ENCODE data around the gene GNMT.
A peak's percentile ranks its signal among the peaks of the same experiment; 100 is the strongest.
"Not testable (repeated sequence)": the region's sequence is repeated elsewhere in the genome, so short reads cannot be mapped to it uniquely, and the experiment has no call there.

Gene GNMT

DNA sequence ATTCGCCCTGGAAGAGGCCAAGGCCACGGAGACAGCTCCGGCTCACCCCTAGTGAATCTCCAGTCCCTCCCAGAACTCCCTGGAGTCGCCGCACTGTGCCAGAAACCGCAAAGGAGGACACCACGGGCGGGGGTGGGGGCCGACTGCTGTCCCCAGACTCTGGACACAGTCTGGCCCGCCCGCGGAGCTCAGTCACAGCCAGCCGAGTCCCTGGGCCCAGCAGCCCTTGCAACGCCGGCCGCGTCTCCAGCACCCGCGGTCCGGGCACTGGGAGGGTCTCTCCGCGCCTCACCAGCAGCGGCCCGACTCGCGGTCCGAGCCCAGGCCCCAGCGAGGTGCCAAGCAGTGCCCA lies 17.9 kb downstream of the GNMT start:
- DNase-seq: no peak

DNA sequence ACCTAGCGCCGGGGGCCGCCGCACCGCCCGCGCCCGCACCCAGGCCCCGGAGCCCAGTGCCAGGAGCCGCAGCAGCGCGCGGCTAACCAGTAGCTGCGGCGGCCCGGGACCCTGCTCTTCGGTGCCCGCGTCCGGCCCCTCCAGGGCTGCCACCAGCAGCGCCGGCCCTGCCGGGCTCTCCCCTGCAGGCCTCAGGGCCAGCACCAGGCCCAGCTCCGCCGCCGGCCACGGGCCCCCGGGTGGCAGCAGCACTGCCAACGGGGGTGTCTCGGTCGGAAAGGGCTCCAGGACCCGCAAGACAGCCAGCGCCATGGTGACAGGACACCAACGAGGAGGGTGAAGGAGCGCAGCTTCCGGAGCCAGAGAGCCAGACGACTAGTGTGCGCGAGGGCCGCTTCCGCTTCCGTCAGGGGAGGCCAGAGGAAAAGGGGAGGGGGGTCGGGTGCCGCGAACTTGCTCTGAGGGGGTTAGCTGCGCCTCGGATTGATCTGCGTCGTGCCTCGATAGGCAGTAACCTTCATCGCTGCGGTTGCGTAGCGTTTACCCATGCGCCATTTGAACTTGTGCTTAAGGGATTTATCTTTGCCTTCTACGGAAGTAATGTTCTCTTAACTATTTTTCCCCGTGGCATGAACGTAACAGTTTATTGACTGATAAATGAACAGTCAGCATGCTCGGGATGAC lies 18.4 kb downstream of the GNMT start, which contains the start of gene PEX6:
PEX6 (minus strand) TSS at position 343 of the 684 bp plus-strand sequence; CDS start at position 312, 31 bp downstream.
- peak; percentile 91 for DNase-seq

- no peak for DNase-seq
These were observed 19.1 kb downstream of the GNMT start for GRCh38 chr6:42979523-42980177.

DNA sequence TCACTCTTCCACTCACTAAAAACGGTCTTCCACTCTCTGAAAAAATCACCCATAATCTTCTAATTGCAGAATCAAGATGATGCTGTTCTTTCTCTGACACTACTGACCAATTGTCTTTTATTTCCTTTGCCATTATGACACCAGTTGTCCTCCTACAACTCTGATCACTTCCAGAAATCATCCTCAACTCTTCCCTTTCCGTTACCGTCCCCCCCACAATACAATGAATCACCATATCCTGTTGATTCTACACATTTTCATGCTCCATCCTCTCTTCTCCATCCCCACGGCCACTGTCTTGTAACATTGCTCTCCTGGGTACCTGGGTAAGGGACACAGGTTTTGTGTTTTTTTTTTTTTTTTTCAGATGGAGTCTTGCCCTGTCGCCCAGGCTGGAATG lies 21.3 kb downstream of the GNMT start:
- DNase-seq: no peak

GRCh38 chr6:42984001-42984923 lies 23.7 kb downstream of the GNMT start, which contains the start of gene PPP2R5D:
PPP2R5D (plus strand) TSS chr6:42984570; CDS start chr6:42984678, 108 bp downstream.
- peak; percentile 91 for DNase-seq

DNA sequence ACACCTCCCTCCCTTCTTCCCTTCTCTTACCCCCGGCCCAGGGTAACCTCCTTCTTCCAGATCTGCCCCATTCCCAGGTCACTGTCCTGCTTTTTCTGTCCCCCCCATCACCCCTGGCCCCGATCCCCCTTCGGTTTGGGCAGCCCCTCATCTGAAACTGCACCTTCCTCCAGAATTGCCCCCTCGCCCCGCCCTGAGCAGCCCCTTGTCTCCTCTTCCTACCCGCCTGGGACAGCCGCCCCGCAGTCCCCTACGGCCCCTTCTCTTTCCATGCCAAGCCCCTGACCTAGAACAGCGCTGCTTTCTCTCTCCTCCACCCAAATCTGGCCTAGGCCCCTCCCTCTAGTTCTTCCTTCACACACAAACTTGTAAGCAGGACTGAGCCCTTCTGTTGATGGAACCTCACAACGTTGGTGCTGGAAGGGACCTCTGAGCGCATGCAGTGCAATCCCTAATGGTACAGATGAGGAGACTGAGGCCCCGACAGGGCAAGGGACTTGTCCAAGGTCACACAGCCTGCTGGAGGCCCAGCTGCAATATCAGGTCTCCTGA lies 24.4 kb downstream of the GNMT start:
- peak; percentile 25 for DNase-seq

- no peak for DNase-seq
These were observed 27.2 kb downstream of the GNMT start for GRCh38 chr6:42987533-42988451.

DNA sequence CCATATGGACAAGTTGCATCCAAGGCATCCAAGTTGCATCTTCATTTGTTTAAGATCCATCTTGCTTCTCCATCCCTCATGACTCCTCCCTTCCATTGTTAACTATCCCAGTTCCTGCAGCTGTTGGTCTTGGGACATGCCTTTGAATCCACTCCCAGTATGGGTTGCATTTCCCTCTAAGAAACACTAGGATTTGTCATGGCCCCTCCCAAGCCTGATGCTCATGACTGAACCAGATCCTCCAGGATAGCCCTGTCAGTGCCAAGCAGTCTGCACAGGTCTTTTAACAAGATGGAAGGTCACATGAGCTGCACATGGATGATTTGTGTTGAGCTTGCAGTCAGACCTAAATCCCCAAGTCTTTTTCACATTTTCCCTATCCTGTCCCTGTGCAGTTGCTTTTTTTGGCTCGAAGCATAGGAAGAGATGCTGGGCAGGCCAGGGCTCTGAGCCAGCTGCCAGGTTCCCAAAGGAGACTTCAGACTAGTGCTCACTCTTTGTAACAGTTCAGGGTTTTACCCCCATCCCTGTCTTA lies 28.0 kb downstream of the GNMT start:
- DNase-seq: no peak

GRCh38 chr6:42989923-42990322 lies 29.4 kb downstream of the GNMT start:
- no peak for DNase-seq

- DNase-seq: no peak
These were observed 32.9 kb downstream of the GNMT start for GRCh38 chr6:42993445-42993844.

- no peak for DNase-seq
These were observed 36.0 kb downstream of the GNMT start for GRCh38 chr6:42996513-42996912.

GRCh38 chr6:42998205-42998604 lies 37.7 kb downstream of the GNMT start:
- not testable (repeated sequence) for DNase-seq

DNA sequence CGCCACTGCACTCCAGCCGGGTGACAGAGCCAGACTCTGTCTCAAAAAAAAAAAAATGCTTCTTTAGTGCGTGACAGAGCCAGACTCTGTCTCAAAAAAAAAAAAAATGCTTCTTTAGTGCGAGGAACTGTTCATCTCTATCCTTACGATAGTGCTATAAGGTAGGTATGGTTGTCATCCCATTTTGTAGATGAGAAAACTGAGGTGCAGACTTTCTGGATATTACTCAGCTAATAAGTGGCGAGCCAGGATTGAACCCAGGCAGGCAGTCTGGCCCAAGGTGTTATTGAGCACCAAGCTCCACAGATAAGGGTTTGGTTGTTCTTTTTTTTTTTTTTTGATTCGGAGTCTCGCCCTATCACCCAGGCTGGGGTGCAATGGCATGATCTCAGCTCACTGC lies 41.3 kb downstream of the GNMT start:
- DNase-seq: no peak

GRCh38 chr6:43005844-43006243 lies 45.3 kb downstream of the GNMT start:
- no peak for DNase-seq

- no peak for DNase-seq
These were observed 45.7 kb downstream of the GNMT start for GRCh38 chr6:43006251-43006650.

DNA sequence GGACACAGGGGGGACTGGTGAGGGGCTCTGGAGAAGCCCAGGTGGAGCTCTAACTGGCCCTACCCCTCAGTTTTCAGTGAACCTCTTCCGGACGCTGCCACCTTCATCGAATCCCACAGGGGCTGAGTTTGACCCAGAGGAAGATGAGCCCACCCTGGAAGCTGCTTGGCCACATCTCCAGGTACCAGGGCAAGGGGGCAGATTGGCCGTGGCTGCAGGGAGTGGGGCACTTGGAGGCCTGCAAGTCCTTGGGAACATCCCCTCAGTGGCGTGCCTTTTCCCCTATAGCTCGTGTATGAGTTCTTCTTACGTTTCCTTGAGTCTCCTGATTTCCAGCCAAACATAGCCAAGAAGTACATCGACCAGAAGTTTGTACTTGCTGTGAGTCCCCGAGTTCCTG lies 46.6 kb downstream of the GNMT start:
- DNase-seq: no peak

DNA sequence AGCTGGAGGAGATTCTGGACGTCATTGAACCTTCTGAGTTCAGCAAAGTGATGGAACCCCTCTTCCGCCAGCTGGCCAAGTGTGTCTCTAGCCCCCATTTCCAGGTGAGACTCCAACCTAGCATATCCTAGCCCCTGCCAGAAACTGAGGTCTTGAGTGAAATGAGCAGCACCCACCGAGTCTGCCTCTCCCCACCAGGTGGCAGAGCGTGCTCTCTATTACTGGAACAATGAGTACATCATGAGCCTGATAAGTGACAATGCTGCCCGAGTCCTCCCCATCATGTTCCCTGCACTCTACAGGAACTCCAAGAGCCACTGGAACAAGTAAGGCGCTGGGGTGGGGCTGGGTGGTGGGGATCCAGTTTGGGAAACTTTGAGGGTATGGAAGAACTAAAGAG lies 48.6 kb downstream of the GNMT start:
- no peak for DNase-seq

- DNase-seq: no peak
These were observed 50.7 kb downstream of the GNMT start for GRCh38 chr6:43011207-43011606.

- no peak for DNase-seq
These were observed 51.8 kb downstream of the GNMT start for GRCh38 chr6:43012364-43012763.

DNA sequence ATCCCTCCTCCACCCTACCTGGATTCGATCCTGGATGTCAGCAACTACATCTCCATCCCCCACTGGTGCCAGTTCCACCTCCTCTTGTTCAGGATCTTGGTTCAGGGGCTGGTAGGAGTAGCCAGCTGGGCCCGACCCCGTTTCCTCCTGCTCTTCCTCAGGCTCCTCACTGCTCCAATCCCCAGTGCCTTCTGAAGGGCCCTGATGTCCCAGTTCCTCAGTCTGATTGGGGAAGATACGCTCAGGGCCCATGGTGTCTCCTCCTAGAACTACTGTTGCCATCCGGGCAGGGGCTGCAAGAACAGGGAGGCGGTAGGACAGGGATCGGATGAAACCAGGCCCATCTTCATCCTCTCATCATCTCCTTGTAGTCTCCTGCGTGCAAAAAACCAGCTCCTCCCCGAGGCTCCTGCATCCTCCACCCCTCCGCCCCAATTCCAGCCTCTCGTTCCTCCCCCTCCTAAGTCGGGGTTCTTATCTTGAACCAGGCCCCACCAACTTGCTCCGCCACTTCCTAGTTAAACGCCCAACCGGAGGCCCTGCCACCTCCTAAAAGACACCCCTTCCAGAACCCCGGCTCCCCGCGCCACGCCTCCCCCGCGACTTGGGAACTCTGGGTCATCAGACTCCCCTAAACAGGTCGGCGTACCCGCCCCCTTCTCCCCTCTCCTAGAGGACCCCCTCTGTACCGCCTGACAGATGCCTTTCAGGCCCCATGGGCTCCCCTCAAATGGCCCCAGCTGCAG lies 52.7 kb downstream of the GNMT start:
- DNase-seq: peak; percentile 48

All from right kidney (tissue), 1 donor.